Measurements from ENCODE around the gene PCDH9.

The PCDH9 gene

GRCh38 chr13:66345971-66346370 is 884.2 kb downstream of the PCDH9 start:
- DNase-seq (ENCODE audit: low read depth, low spot score): no peak
- H3K4me3 ChIP-seq (ENCODE audit: low read depth, low read length): no peak overlapping the region
- TF ChIP-seq CTCF (IDR thresholded peaks at IDR 0.05; ENCODE audit: low read depth, low read length): no peak
- in situ Hi-C loops (cut with HindIII; ENCODE audit: low sequenced_read_pairs): no loop called here

DNA sequence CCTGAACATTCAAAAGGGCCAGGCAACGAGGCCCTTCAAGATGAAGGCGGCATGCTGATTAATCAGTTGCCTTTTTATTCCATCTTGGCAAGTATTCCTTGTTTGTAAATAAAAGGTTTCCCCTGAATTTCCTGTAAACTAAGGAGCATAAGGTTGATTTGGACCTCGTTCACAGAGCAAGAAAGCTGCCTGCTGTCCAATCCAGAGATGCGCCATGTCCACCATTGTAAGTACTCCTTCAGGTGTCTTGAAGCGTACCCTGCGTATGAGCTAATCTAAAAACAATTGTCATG is 884.7 kb downstream of the PCDH9 start:
- no peak for TF ChIP-seq CTCF (IDR thresholded peaks at IDR 0.05; ENCODE audit: low read depth, low read length)
- no peak for DNase-seq (ENCODE audit: low read depth, low spot score)
- H3K4me3 ChIP-seq (ENCODE audit: low read depth, low read length): no peak overlapping the region
- in situ Hi-C loops (cut with HindIII; ENCODE audit: low sequenced_read_pairs): no loop called here

DNA sequence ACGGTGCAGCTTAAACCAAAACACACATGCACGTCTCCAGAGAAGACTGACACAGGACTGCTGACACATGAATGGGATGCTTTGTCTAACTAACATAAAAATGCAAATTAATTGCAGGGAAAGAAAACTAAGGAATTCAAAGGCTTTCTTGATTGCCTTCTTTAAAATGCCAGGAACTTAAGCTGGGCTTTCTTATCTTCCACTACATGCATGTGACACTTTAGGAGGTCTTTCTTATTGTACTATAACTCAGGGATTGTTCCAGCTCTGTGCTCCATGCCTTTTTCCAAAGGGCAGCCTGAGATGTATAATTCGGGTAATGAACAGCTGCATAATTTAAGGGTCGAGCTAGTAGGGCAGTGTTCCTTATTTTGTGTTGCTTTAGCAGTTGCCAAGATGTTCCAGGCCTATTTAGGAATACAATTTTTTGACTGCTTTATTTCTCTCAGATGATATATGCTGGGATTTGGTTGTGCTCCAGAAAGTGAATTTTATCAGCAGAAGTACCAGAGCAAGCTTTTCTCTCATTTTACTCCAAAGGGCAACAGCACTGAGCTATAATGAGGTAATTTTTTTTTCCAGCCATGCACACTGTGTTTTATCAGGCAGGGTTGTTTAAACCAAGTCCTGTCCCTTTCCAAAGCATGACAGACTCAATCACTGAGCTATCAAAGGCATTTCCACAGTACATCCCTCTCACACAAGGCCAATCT is 885.2 kb downstream of the PCDH9 start:
- DNase-seq (ENCODE audit: low read depth, low spot score): no peak
- no peak overlapping the region for H3K4me3 ChIP-seq (ENCODE audit: low read depth, low read length)
- no peak for TF ChIP-seq CTCF (IDR thresholded peaks at IDR 0.05; ENCODE audit: low read depth, low read length)
- in situ Hi-C loops (cut with HindIII; ENCODE audit: low sequenced_read_pairs): no loop called here

DNA sequence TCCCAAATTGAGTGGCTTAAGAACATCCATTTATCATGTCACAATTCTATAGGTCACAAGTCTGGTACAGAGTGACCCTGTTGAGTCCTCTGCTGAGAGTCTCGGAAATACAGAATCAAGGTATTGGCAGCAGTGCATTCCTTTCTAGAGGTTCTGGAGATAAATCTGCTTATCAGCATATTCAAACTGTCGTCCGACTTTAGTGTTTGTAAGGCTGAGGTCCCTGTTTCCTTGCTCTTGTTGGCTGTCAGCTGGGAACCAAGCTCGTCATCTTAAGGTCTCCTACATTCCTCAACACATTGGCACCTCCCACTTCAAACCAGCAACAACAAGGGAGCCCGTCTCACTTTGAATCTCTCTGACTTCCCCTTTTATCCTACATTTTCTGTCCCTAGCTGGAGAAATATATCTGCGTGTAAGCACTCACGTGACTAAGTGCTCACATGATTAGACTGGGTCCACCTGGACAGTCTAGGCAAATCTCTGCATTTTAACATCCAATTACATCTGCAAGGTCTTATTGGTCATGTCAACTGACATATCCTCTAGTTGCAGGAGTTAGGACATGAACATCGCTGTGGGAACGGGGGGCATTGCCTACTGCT is 886.8 kb downstream of the PCDH9 start:
- DNase-seq (ENCODE audit: low read depth, low spot score): no peak
- H3K4me3 ChIP-seq (ENCODE audit: low read depth, low read length): no peak overlapping the region
- in situ Hi-C loops (cut with HindIII; ENCODE audit: low sequenced_read_pairs): no loop called here
- TF ChIP-seq CTCF (IDR thresholded peaks at IDR 0.05; ENCODE audit: low read depth, low read length): no peak

DNA sequence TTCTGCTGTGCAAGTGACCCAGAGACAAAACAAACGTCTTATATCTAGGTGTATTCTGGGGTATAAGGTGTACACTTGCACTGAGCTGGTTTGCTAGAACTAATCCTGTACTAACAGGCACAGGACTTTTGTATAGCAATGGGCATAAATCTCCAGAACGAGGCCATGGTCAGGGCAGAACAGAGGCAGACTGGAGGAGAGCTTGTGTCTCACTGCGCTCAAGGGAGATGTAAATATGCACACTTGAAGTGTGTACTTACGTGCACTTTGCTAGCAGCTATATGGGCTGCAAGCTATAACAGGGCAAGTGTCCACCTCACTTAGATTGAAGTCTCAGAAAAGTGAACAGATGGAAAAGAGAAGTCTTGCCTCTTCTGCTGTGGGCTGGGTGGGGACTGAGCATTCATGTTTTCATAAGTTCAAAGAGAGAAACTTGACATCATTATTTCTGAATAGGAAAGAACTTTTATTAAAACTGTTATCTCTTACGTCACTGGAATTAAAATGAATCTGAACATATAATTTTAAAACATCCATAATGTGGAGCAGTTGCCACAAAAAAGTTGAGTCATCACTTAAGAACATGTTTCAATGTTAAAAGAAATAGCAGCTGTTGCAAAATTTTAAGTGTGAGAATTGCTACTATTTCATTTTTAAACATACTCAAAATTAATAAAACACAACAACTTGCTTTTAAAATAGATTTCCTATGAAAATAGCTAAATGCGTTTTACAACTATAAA is 888.3 kb downstream of the PCDH9 start:
- no peak for TF ChIP-seq CTCF (IDR thresholded peaks at IDR 0.05; ENCODE audit: low read depth, low read length)
- in situ Hi-C loops (cut with HindIII; ENCODE audit: low sequenced_read_pairs): no loop called here
- no peak for DNase-seq (ENCODE audit: low read depth, low spot score)
- no peak overlapping the region for H3K4me3 ChIP-seq (ENCODE audit: low read depth, low read length)

GRCh38 chr13:66339214-66339613 is 890.9 kb downstream of the PCDH9 start:
- TF ChIP-seq CTCF (IDR thresholded peaks at IDR 0.05; ENCODE audit: low read depth, low read length): no peak
- in situ Hi-C loops (cut with HindIII; ENCODE audit: low sequenced_read_pairs): no loop called here
- DNase-seq (ENCODE audit: low read depth, low spot score): no peak
- no peak overlapping the region for H3K4me3 ChIP-seq (ENCODE audit: low read depth, low read length)

All from astrocyte of the spinal cord (primary cell).